ENCODE measurements around the gene IFNG-AS1.

The IFNG-AS1 gene

GRCh38 chr12:67989184-67989920, at the start of gene IFNG-AS1:
TSS of gene IFNG-AS1 (plus strand) at chr12:67989447.
- no peak for DNase-seq

- no peak for DNase-seq
Measured at GRCh38 chr12:67939611-67940010, 49.6 kb upstream of the IFNG-AS1 start.

GRCh38 chr12:67940780-67941243, 48.4 kb upstream of the IFNG-AS1 start:
- DNase-seq, result no peak

DNA sequence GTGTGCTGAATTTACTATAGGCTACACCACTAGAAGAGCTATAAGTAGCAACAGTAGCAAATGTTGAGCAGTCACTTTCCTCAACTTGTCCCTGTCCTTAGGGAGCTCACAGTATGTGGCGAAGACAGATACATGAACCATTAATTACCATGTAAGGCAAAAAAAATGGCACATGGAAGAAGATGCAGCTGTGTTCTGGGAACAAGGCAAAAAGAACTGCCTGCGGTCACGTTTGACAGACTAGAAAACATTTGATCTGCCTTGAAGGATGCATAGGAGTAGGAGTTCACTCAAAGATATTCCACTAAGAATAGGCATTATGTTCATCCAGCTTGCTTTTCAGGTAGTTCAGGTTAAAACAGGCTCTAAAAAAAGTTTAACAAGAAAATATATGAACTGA, 46.5 kb upstream of the IFNG-AS1 start:
- DNase-seq, result no peak

GRCh38 chr12:67943141-67943892, 45.9 kb upstream of the IFNG-AS1 start:
- peak; percentile 60 for DNase-seq

DNA sequence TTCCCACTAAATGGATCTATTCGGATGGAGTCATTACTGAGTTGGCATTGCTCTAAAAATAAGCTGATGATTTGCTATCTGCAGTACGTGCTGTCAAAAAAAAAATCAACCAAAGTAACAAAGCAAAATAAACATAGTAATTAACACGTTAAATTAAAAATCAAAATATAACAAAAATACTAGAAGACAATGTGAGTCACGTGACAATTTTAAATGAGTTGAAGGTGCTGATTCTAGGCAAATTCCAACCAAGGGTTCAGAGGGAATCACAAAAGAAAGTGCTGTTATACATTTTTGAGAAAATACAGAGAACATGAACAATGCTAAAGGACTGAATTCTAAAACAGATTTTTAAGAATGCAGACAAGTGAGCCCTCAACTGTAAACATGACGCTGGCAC, 45.2 kb upstream of the IFNG-AS1 start:
- no peak for DNase-seq

DNA sequence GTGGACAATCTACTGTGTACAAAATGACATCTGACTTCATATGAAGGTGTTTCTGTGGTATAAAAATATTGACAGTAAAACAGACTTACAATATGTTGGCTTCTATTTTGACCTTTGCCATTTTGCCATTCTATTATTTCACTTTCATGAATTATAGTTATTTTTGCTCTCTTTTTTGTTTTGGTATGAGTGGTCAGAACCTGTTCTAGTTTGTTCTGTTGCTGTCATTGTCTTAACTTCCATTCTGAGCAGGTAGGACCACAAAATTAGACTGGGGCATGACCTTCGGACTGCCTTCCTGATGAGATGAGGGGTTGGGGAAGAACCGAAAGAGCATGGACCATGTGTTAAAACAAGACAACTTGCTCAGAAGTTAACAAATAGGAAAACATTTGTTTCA, 36.5 kb upstream of the IFNG-AS1 start:
- DNase-seq, result no peak

GRCh38 chr12:67957383-67957782, 31.9 kb upstream of the IFNG-AS1 start:
- DNase-seq, result no peak

DNA sequence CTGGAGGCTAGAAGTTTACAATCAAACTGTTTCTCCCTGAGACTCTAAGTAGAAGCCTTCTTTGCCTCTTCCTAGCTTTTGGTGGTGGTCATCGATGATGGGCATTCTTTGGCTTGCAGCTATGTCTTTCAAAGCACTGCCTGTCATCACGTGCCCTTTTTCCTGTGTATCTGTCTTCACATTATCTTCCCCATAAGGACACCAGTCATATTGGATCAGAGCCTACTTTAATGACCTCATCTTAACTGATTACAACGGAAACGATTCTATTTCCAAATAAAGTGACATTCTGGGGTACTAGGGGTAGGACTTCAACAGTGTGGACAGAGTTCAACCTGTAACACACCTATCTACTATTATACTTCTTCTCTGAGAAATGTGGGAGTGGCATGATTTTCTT, 31.1 kb upstream of the IFNG-AS1 start:
- DNase-seq, result no peak

DNA sequence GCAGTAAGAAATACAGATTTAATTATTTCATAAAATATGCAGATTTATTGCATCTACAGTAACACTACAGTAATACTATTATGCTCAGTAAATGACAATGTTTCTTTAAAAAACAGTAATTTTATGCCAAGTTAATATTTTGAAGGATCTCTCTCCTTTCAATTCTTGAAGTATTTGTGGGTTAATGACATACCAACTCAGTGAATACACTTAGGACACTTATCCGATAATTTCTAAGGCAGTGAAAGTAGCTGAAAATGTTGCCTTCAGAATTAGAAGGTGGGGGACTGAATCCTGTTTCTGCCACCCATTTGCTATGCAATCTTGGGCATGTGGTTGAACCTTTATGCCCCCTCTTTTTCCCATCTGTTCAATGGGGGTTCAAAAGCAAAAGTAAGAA, 24.8 kb upstream of the IFNG-AS1 start:
- no peak for DNase-seq

- DNase-seq, result no peak
Measured at GRCh38 chr12:67966560-67966959, 22.7 kb upstream of the IFNG-AS1 start.

DNA sequence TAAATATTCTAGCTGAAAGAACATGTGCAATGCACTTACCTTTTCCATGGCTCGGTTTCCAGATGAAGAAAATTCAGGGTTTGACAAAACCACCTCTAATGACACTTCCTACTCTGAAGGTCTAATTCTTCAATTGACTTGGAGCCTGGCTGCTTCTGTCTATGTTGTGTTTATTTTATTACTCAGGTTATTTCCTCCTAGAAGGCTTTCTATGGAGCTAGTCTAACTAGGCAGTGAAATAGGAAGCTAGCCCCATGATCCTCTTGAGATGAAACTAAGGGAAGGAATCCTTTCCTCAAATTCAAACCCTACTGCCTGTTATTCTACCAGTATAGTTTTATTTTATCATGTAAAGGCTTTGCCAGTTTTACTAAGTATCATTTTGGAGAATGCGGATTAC, 20.9 kb upstream of the IFNG-AS1 start:
- DNase-seq, result no peak

GRCh38 chr12:67968725-67969124, 20.5 kb upstream of the IFNG-AS1 start:
- no peak for DNase-seq

DNA sequence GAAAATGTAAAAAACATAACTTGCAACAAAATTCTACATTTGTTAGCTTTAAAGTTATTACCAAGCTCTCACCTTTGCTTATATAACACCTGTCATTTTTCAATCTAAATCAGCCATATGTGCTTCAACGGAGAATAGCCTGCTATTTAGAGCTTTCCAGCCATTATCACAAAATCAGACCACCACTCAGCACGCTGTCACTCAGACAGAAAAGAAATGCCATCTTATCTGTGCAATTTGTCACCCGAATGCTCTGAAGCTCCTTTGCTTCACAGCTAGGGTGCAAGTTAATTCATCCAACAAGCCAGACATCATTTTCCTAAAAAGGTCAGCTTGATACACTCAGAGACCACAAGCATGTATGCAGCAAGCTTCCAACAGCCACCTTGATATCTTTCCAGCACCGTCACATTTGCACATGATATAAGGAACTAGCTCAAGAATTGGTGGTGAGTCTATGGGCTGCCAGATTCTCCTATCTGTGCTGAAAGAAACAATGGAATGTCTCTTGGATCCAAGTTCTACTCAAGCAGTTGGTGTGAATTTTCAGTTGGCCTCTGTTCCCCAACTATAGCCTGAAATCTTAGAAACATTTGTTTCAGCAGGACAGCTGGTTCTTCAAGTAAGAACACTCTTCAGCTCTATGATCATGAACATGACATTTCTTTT, 20.0 kb upstream of the IFNG-AS1 start:
- DNase-seq, result no peak

- no peak for DNase-seq
Measured at GRCh38 chr12:67977668-67978067, 11.6 kb upstream of the IFNG-AS1 start.

DNA sequence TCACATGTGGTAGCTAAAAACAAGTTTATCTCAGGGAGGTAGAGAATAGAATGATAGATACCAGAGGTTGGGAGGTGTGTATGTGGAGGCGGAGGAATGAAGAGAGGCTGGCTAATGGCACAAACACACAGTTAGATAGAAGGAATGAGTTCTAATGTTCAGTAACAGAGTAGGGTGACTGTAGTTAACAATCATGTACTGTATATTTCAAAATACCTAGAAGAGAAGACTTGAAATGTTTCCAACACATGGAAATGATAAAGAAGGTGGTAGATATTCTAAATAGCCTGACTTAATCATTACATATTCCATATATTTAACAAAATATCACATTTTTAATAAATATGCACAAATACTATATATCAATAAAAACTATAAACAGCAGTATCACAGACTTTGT, 8.9 kb upstream of the IFNG-AS1 start:
- DNase-seq, result no peak

DNA sequence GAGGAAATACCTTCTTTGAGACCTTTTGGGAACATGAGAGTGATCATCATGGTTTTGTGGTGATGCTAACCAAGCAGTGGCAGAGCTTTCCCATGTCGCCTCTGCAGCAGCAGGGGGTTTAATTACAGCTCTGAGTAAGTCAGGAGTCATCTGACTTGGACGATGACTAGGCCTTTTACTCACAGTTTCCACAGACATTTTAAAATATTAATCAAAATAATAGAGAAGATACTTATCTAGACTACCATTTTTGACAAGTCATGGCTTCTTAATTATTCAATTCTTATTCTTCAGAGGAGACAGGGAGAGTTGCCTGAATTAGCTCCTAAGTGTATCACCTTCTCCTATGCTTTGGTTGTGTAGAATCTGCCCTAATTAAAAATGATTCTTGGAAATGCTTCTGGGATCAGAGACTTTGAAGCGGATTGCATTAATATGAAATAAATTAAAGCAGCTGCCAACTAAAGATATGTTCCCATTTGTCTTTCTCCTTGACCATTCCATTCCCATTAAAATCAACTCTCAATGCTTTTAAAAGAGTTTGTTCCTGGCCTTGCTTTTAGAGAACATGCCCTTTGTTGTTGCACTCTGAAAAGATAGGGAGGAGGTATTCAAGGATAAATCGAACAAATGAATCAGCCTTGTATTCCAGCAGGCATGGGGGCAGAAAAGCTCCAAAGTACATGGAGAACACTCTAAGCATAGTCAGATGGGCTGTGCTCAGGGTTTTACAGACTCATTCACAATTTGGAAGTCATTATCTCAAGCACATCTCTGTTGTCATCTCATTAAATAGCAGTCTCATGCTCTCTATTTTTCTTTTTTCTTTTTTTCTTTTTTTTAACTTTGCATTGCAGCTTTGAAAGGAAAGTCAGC, 7.7 kb upstream of the IFNG-AS1 start:
- DNase-seq, result no peak

DNA sequence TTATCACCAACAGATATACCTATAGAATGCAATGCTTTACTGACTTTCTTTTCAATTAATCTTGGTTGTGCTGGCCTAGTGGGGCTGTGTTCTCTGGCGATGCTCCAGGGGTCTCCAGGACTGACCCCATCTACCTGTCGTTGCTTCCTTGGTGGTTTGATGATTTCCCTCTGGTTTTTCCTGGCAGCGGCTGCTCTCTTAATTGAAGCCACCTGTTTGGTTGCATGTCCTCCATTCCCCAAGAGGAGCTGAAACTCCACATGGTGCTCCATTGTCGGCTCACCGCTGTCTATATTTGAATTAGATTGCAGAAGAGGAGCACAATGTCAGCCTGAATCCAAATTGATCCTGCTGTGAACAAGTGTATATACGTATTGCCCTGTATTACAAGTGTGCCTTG, 7.1 kb upstream of the IFNG-AS1 start:
- no peak for DNase-seq

GRCh38 chr12:67986632-67987031, 2.6 kb upstream of the IFNG-AS1 start:
- no peak for DNase-seq

DNA sequence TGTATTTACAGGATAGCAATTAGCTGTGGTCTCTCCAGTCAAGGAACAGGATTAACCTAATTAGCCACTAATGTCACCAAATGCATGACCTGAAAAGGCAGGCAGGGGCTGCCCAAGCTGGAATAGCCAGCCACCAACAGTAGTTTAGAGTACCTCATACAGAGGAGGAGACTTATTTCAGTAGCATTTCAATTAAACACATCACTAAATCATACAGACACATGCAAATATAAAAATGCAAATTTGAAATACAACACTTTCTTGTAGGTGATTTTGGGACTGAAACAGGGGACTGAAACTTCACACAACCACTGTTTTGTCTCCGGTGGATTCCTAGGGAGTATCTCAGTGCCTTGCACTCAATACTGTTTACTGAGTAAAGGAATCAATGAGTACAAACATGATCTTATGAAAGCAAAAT, 636 bp upstream of the IFNG-AS1 start:
- no peak for DNase-seq

DNA sequence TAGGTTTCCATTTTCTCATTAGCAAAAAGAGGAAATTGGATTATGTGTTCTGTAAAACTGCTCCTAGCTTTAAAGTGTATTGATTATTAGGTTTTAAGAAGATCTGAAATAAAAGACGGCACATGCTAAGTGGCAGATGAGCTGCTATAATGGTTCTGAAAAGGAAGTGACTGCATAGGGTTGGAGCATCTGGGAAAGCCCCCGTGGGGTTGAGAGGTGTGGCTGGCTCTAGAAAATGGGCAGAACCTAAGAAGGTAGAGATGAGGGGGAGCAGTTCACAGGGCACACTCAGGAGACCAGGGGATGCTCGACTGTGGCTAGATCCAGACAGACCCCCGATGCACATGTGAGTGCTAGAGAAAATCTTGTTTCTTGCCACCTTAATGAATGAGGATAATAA, 1.9 kb downstream of the IFNG-AS1 start:
- no peak for DNase-seq

DNA sequence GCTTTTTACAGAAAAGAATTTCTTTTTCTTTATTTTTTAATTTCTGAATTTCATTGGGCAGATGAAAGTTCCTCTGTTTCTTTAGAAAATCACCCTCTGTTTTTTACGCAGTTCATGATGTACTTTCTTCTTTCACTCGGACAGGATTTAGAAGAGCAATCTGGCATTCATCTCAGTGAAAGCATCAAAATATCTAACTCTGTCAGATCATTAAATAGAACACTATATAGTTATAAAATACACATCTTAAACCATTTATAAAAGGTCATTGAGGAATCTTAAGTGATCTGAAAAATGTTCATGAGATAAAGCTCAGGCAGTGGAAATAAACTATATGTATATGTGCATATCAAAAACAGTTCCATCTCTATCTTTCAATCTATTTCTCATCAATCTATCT, 3.9 kb downstream of the IFNG-AS1 start:
- DNase-seq, result no peak

- DNase-seq, result no peak
Measured at GRCh38 chr12:67994046-67994445, 4.8 kb downstream of the IFNG-AS1 start.

Measured in KG1 (cell line).